ENCODE data around the gene DXO. TPM values are rescaled to one million over a fixed set of nuclear protein-coding genes. Genes with fewer than 3 reads are reported as not detected.
"Not testable (repeated sequence)": the region's sequence is repeated elsewhere in the genome, so short reads cannot be mapped to it uniquely, and the experiment has no call there.

DXO gene
- total and polyA plus RNA-seq, 2 of the 13 experiments (the other 11 are each of a cell fraction or from before 2014, with no cell fraction given), result 18.6 to 26.2 TPM

DNA sequence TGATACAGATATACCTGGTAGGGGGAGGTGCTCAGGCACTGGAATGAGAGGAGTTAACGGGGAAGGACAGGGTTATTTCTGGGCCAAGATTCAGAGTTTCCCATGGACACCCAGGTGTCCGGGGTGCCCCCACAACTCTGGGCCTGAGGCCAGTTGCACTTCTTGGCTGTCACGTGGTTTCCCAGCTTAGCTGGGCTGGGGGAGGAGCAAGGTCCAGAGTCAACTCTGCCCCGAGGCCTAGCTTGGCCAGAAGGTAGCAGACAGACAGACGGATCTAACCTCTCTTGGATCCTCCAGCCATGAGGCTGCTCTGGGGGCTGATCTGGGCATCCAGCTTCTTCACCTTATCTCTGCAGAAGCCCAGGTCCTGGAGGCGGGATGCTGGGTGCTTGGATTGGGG, 42.6 kb upstream of the DXO start, which contains the start of gene C4B:
Gene C4B (plus strand): TSS at position 249 of the 400 bp plus-strand sequence. CDS start 51 bp downstream, at position 300.
- H3K27ac ChIP-seq (ENCODE audit: extremely low read length, insufficient read depth, low read length); H2AFZ ChIP-seq (ENCODE audit: low read length); POLR2A ChIA-PET; H4K20me1 ChIP-seq (ENCODE audit: insufficient read depth, low read length); H3K27me3 ChIP-seq (ENCODE audit: control insufficient read depth in 1 of 2, insufficient read depth in 2 of 2, low read length in 2 of 2); H3K9ac ChIP-seq (ENCODE audit: insufficient read depth, low read depth, low read length); H3K79me2 ChIP-seq (ENCODE audit: insufficient read depth, low read length); BruUV-seq (replicated peaks); H3K4me3 ChIP-seq (replicated peaks in 1 of 3; ENCODE audit: insufficient read depth in 1 of 3, low read depth in 2 of 3, low read length in 3 of 3); intact Hi-C loops (cut with micrococcal nuclease; ENCODE audit: unreplicated experiment); in situ Hi-C loops (cut with HindIII; ENCODE audit: extremely low pct_ligation_motif_present, low pct_unique_long_range_greater_than_20kb); H3K9me3 ChIP-seq (ENCODE audit: low read length); H3K4me1 ChIP-seq (ENCODE audit: insufficient read depth, low read length); CTCF ChIA-PET (ENCODE audit: low intra/inter-chr PET ratio, low total read pairs); DNase-seq (ENCODE audit: low spot score); H3K36me3 ChIP-seq (replicated peaks in 1 of 2; ENCODE audit: control insufficient read depth in 1 of 2, insufficient read depth in 2 of 2, low read length in 2 of 2); H3K4me2 ChIP-seq (ENCODE audit: low read depth, low read length): not testable (repeated sequence)
- ATAC-seq (peak; percentile 60), FAIRE-seq (peak; percentile 74)
- no CpG with 5 or more reads among the region's 6 CpGs for WGBS (ENCODE audit: low lambda C conversion rate)

DNA sequence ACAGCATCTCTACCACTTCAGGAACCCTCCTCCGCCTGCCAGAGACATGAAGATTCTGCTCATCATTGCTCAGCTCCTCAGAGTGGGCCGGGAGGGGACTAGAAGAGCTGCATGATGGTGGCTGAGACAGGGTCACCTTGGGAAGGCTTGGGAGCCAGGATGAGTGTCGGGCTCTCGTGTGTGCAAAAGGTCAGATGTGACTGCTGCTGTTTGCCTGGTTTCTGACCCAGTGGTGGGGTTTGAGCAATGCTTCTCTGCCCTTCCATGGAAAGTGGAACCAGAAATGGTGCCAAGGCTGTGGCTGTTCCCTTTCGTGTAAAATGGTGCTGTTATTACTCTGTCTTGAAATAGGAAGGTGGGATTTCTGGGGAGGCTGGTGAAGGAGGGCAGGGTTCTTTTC, 41.8 kb upstream of the DXO start:
- DNase-seq (ENCODE audit: low spot score); H3K79me2 ChIP-seq (ENCODE audit: insufficient read depth, low read length); in situ Hi-C loops (cut with HindIII; ENCODE audit: extremely low pct_ligation_motif_present, low pct_unique_long_range_greater_than_20kb); H3K27ac ChIP-seq (ENCODE audit: extremely low read length, insufficient read depth, low read length); H3K36me3 ChIP-seq (replicated peaks in 1 of 2; ENCODE audit: control insufficient read depth in 1 of 2, insufficient read depth in 2 of 2, low read length in 2 of 2); H3K9me3 ChIP-seq (ENCODE audit: low read length); intact Hi-C loops (cut with micrococcal nuclease; ENCODE audit: unreplicated experiment); POLR2A ChIA-PET; H3K4me1 ChIP-seq (ENCODE audit: insufficient read depth, low read length); H3K4me2 ChIP-seq (ENCODE audit: low read depth, low read length); H3K4me3 ChIP-seq (replicated peaks in 1 of 3; ENCODE audit: insufficient read depth in 1 of 3, low read depth in 2 of 3, low read length in 3 of 3); FAIRE-seq; CTCF ChIA-PET (ENCODE audit: low intra/inter-chr PET ratio, low total read pairs); H3K9ac ChIP-seq (ENCODE audit: insufficient read depth, low read depth, low read length); H2AFZ ChIP-seq (ENCODE audit: low read length); H4K20me1 ChIP-seq (ENCODE audit: insufficient read depth, low read length); H3K27me3 ChIP-seq (ENCODE audit: control insufficient read depth in 1 of 2, insufficient read depth in 2 of 2, low read length in 2 of 2); ATAC-seq; BruUV-seq (replicated peaks): not testable (repeated sequence)
- WGBS (ENCODE audit: low lambda C conversion rate), result no CpG with 5 or more reads among the region's 5 CpGs

DNA sequence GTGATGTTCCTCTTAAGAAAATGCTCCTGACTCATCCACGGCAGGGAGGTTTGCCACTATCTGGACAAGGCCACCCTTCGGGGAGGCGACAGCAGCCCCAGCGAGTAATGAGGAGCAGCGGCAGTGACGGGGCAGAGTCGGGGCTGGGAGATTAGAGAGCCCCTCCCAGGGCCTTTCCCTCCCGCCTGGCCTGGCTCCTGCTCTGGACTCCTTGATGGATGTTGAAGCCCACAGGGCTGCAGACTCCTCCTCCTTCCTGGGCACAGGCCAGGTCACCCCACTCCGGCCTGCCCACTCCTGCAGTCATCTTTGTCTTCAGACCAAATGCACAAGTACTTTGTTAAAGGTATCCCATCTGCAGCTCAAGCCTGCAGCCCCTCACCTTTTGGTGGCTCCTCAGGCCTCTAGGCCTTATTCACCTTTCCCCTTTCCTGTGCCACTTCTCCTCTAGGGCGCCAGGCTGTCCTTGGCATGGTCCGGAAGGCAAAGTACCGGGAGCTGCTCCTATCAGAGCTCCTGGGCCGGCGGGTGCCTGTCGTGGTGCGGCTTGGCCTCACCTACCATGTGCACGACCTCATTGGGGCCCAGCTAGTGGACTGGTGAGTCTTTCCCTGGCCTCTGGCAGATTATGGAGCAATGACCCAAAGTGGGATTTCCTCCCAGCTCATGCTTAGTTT, 41.1 kb upstream of the DXO start:
- H4K20me1 ChIP-seq (ENCODE audit: insufficient read depth, low read length); H3K4me3 ChIP-seq (replicated peaks in 1 of 3; ENCODE audit: insufficient read depth in 1 of 3, low read depth in 2 of 3, low read length in 3 of 3); CTCF ChIA-PET (ENCODE audit: low intra/inter-chr PET ratio, low total read pairs); ATAC-seq; H3K9me3 ChIP-seq (ENCODE audit: low read length); H3K36me3 ChIP-seq (replicated peaks in 1 of 2; ENCODE audit: control insufficient read depth in 1 of 2, insufficient read depth in 2 of 2, low read length in 2 of 2); in situ Hi-C loops (cut with HindIII; ENCODE audit: extremely low pct_ligation_motif_present, low pct_unique_long_range_greater_than_20kb); H2AFZ ChIP-seq (ENCODE audit: low read length); H3K27me3 ChIP-seq (ENCODE audit: control insufficient read depth in 1 of 2, insufficient read depth in 2 of 2, low read length in 2 of 2); BruUV-seq (replicated peaks); H3K4me2 ChIP-seq (ENCODE audit: low read depth, low read length); H3K27ac ChIP-seq (ENCODE audit: extremely low read length, insufficient read depth, low read length); H3K4me1 ChIP-seq (ENCODE audit: insufficient read depth, low read length); H3K79me2 ChIP-seq (ENCODE audit: insufficient read depth, low read length); H3K9ac ChIP-seq (ENCODE audit: insufficient read depth, low read depth, low read length); FAIRE-seq; intact Hi-C loops (cut with micrococcal nuclease; ENCODE audit: unreplicated experiment); POLR2A ChIA-PET: not testable (repeated sequence)
- peak; percentile 0 for DNase-seq (ENCODE audit: low spot score)
- WGBS (ENCODE audit: low lambda C conversion rate), result 85% methylated on average over 15 of the region's 17 CpGs

Measured in HepG2 (cell line).